Transverse colon (tissue), 4 donors: Measurements from ENCODE around the gene SP2.

Experiments
- EP300 ChIP-seq: sonication (generic); formaldehyde crosslinking; IDR thresholded peaks from one replicate; pipeline ENCODE4 v1.6.1; 2017; ENCODE audit warnings: antibody characterized with exemption, low read depth
- POLR2A ChIP-seq: fragments of 450-650 bp; IDR thresholded peaks from one replicate; pipeline ENCODE4 v1.6.1; 2016; ENCODE audit warnings: antibody characterized with exemption, mild to moderate bottlenecking, moderate library complexity
- POLR2AphosphoS5 ChIP-seq, 3 donors: sonication (generic); formaldehyde crosslinking; IDR thresholded peaks; one replicate each; pipeline ENCODE4 v1.6.1; 2016; ENCODE audit warnings: antibody characterized with exemption in 3 of 3
- TF ChIP-seq, protein P1 (sequence below), 5 experiments: fragments of 200-600 bp in 3 of 5; fragments of 450-650 bp in 2 of 5; sonication (generic) in 3 of 5; IDR thresholded peaks; 1 replicate in 2 of 5; 2 replicates in 3 of 5; pipeline ENCODE4 v1.5.1; 2016 to 2017; ENCODE audit warnings: antibody characterized with exemption in 5 of 5, inconsistent platforms in 3 of 5, mild to moderate bottlenecking in 2 of 5, moderate library complexity in 1 of 5

GRCh38 chr17:47855737-47856136 lies 40.3 kb upstream of the SP2 start:
- TF ChIP-seq POLR2AphosphoS5 (IDR thresholded peaks at IDR 0.05) (no peak), POLR2A (no peak), EP300 (no peak)
- TF ChIP-seq, protein P1, sequence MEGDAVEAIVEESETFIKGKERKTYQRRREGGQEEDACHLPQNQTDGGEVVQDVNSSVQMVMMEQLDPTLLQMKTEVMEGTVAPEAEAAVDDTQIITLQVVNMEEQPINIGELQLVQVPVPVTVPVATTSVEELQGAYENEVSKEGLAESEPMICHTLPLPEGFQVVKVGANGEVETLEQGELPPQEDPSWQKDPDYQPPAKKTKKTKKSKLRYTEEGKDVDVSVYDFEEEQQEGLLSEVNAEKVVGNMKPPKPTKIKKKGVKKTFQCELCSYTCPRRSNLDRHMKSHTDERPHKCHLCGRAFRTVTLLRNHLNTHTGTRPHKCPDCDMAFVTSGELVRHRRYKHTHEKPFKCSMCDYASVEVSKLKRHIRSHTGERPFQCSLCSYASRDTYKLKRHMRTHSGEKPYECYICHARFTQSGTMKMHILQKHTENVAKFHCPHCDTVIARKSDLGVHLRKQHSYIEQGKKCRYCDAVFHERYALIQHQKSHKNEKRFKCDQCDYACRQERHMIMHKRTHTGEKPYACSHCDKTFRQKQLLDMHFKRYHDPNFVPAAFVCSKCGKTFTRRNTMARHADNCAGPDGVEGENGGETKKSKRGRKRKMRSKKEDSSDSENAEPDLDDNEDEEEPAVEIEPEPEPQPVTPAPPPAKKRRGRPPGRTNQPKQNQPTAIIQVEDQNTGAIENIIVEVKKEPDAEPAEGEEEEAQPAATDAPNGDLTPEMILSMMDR (IDR thresholded peaks at IDR 0.05) = no peak
